Esophagus muscularis mucosa (tissue), 4 donors: Measurements from ENCODE around the gene NINJ2.

Experiments used
- EP300 ChIP-seq: sonication (generic); formaldehyde crosslinking; IDR thresholded peaks from one replicate; pipeline ENCODE4 v1.6.1; 2017; ENCODE audit warnings: antibody characterized with exemption
- POLR2A ChIP-seq: fragments of 450-650 bp; IDR thresholded peaks from one replicate; pipeline ENCODE4 v1.6.1; 2017; ENCODE audit warnings: antibody characterized with exemption, moderate library complexity, mild to moderate bottlenecking, low read depth
- POLR2AphosphoS5 ChIP-seq, 2 donors: sonication (generic); formaldehyde crosslinking; IDR thresholded peaks; one replicate each; pipeline ENCODE4 v1.6.1; 2017; ENCODE audit warnings: antibody characterized with exemption in 2 of 2
- TF ChIP-seq, protein P1 (sequence below), 3 experiments: fragments of 200-600 bp in 2 of 3; fragments of 450-650 bp in 1 of 3; sonication (generic) in 2 of 3; IDR thresholded peaks; one replicate each; pipeline ENCODE4 v1.5.1; 2017 to 2019; ENCODE audit warnings: antibody characterized with exemption in 3 of 3, mild to moderate bottlenecking in 2 of 3, moderate library complexity in 1 of 3

DNA sequence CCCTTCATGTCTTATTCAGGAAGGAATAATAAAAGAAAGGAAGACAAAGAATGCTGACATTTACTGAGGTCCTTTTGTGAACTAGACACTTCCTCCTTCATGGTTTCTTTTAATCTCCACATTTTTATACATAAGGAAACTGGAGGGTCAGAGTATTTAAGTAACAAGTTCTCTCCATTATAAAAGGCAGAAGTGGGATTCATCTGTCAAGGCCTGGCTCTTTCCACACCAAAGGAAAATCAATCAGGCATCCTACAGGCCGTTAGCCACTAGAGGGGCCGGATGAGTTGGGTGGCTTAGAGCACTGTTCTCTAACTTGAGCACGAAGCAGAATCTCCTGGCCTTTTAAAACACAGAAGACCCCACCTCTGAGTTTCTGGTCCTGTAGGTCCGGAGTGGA is 36.8 kb upstream of the NINJ2 start:
- TF ChIP-seq POLR2A = no peak
- TF ChIP-seq, protein P1, sequence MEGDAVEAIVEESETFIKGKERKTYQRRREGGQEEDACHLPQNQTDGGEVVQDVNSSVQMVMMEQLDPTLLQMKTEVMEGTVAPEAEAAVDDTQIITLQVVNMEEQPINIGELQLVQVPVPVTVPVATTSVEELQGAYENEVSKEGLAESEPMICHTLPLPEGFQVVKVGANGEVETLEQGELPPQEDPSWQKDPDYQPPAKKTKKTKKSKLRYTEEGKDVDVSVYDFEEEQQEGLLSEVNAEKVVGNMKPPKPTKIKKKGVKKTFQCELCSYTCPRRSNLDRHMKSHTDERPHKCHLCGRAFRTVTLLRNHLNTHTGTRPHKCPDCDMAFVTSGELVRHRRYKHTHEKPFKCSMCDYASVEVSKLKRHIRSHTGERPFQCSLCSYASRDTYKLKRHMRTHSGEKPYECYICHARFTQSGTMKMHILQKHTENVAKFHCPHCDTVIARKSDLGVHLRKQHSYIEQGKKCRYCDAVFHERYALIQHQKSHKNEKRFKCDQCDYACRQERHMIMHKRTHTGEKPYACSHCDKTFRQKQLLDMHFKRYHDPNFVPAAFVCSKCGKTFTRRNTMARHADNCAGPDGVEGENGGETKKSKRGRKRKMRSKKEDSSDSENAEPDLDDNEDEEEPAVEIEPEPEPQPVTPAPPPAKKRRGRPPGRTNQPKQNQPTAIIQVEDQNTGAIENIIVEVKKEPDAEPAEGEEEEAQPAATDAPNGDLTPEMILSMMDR (IDR thresholded peaks at IDR 0.05) = no peak
- TF ChIP-seq EP300 = no peak
- no peak for TF ChIP-seq POLR2AphosphoS5 (IDR thresholded peaks at IDR 0.05)
